Hepatocyte (in vitro differentiated cells): Measurements from ENCODE around the gene SNTN.

ENCODE experiments used
- CTCF ChIP-seq: fragments of 200-600 bp; sonication (generic); IDR thresholded peaks from 2 replicates; pipeline ENCODE4 v1.5.1; 2016; ENCODE audit warnings: antibody characterized with exemption, mild to moderate bottlenecking; ENCODE audit not compliant: poor library complexity
- EZH2 ChIP-seq: fragments of 200-600 bp; sonication (generic); IDR thresholded peaks from 2 replicates; pipeline ENCODE4 v1.6.1; 2016; ENCODE audit warnings: antibody characterized with exemption, mild to moderate bottlenecking, borderline replicate concordance

- TF ChIP-seq CTCF = no peak
- TF ChIP-seq EZH2 = no peak
These were observed 41.1 kb upstream of the SNTN start for GRCh38 chr3:63611382-63611781.
